ENCODE results near the gene CMC1.

DNA sequence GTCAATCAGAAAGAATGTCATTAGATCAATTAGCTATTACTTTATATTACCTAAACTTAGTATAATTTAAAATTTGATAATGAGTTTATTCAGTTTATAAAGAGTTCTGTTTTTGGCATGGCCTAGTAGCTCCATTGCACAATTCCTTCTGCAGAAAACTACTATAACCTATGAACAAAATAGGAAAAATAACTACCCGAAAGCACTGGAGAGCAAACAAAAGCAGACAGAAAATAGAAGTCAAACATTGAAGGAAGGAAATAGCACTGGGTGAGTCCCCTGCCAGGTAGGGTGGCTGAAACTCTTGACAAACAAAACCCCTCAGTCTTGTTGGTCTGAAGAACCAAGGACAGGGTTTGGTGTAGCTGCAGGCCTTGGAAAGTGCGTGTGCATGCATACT is 37.5 kb downstream of the CMC1 start:
- TF ChIP-seq, protein P1, sequence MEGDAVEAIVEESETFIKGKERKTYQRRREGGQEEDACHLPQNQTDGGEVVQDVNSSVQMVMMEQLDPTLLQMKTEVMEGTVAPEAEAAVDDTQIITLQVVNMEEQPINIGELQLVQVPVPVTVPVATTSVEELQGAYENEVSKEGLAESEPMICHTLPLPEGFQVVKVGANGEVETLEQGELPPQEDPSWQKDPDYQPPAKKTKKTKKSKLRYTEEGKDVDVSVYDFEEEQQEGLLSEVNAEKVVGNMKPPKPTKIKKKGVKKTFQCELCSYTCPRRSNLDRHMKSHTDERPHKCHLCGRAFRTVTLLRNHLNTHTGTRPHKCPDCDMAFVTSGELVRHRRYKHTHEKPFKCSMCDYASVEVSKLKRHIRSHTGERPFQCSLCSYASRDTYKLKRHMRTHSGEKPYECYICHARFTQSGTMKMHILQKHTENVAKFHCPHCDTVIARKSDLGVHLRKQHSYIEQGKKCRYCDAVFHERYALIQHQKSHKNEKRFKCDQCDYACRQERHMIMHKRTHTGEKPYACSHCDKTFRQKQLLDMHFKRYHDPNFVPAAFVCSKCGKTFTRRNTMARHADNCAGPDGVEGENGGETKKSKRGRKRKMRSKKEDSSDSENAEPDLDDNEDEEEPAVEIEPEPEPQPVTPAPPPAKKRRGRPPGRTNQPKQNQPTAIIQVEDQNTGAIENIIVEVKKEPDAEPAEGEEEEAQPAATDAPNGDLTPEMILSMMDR (IDR thresholded peaks at IDR 0.05), result no peak
- TF ChIP-seq POLR2A (IDR thresholded peaks at IDR 0.05), result no peak

All from esophagus squamous epithelium (tissue), 4 donors.